Smooth muscle cell of the brain vasculature (primary cell): Measurements from ENCODE around the gene ZBED4.

Source experiments
- DNase-seq: peaks from one replicate; pipeline ENCODE4 v3.0.0-alpha.2; 2012; ENCODE audit warnings: low read depth, low spot score

The ZBED4 gene

GRCh38 chr22:49921508-49922278 is 68.0 kb downstream of the ZBED4 start:
- no peak for DNase-seq

GRCh38 chr22:49922484-49922883 is 68.8 kb downstream of the ZBED4 start:
- no peak for DNase-seq

- no peak for DNase-seq
These were observed 69.3 kb downstream of the ZBED4 start for GRCh38 chr22:49922926-49923325.

GRCh38 chr22:49923445-49923844 is 69.8 kb downstream of the ZBED4 start:
- DNase-seq = no peak

GRCh38 chr22:49924113-49924833 is 70.6 kb downstream of the ZBED4 start:
- DNase-seq = no peak

- DNase-seq = no peak
These were observed 72.0 kb downstream of the ZBED4 start for GRCh38 chr22:49925525-49926128.

GRCh38 chr22:49926916-49927315 is 73.3 kb downstream of the ZBED4 start:
- DNase-seq = no peak

- no peak for DNase-seq
These were observed 74.0 kb downstream of the ZBED4 start for GRCh38 chr22:49927483-49928184.

GRCh38 chr22:49928185-49928495 is 74.5 kb downstream of the ZBED4 start:
- DNase-seq = no peak

- DNase-seq = no peak
These were observed 75.0 kb downstream of the ZBED4 start for GRCh38 chr22:49928555-49929210.

- no peak for DNase-seq
These were observed 75.8 kb downstream of the ZBED4 start for GRCh38 chr22:49929211-49929979.

- no peak for DNase-seq
These were observed 76.4 kb downstream of the ZBED4 start for GRCh38 chr22:49929994-49930575.

- DNase-seq = no peak
These were observed 77.2 kb downstream of the ZBED4 start for GRCh38 chr22:49930596-49931412.

- DNase-seq = no peak
These were observed 79.9 kb downstream of the ZBED4 start for GRCh38 chr22:49933236-49934159.

- DNase-seq = no peak
These were observed 80.7 kb downstream of the ZBED4 start for GRCh38 chr22:49934160-49934890.

- DNase-seq = no peak
These were observed 81.4 kb downstream of the ZBED4 start for GRCh38 chr22:49934891-49935557.

- DNase-seq = no peak
These were observed 81.9 kb downstream of the ZBED4 start for GRCh38 chr22:49935561-49935960.
